ENCODE results near the gene PRR11. TPM values are rescaled to one million over a fixed set of nuclear protein-coding genes. Genes with fewer than 3 reads are reported as not detected.
"Not testable (repeated sequence)": the region's sequence is repeated elsewhere in the genome, so short reads cannot be mapped to it uniquely, and the experiment has no call there.

The PRR11 gene
- total and polyA plus RNA-seq, 2 donors (not counting 1 experiment from before 2014, with no cell fraction given) = 6.1 to 18.9 TPM

DNA sequence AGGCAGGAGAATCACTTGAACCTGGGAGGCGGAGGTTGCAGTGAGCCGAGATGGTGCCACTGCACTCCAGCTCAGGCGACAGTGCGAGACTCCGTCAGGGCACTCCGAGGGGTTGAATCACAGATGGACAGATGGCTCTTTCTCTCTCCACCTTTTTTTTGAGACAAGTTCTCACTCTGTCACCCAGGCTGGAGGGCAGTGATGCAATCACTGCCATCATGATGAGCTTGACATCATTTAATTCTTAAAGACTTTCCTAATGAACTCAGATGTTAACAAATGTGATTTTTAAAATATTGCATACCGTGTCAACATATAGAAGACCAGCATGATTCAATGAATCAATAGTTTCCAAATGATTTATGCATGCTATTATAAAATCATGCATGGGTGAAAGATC is 68.3 kb downstream of the PRR11 start:
- no peak overlapping the region for H3K27ac ChIP-seq (ENCODE audit: insufficient read depth, low read length)
- H3K79me2 ChIP-seq (ENCODE audit: control insufficient read depth, insufficient read depth, low read length) = no peaks in the 10 kb centered on the region
- H2AFZ ChIP-seq (ENCODE audit: low read length) = no peak overlapping the region
- no peaks in the 10 kb centered on the region for H3K9me3 ChIP-seq (ENCODE audit: control insufficient read depth, insufficient read depth, low read depth, low read length)
- H3K4me1 ChIP-seq (ENCODE audit: control insufficient read depth, extremely low read depth, insufficient read depth, low read length) = no peaks in the 10 kb centered on the region
- H3K36me3 ChIP-seq (ENCODE audit: control insufficient read depth, insufficient read depth, low read length) = no peaks in the 10 kb centered on the region
- TF ChIP-seq, protein P1, sequence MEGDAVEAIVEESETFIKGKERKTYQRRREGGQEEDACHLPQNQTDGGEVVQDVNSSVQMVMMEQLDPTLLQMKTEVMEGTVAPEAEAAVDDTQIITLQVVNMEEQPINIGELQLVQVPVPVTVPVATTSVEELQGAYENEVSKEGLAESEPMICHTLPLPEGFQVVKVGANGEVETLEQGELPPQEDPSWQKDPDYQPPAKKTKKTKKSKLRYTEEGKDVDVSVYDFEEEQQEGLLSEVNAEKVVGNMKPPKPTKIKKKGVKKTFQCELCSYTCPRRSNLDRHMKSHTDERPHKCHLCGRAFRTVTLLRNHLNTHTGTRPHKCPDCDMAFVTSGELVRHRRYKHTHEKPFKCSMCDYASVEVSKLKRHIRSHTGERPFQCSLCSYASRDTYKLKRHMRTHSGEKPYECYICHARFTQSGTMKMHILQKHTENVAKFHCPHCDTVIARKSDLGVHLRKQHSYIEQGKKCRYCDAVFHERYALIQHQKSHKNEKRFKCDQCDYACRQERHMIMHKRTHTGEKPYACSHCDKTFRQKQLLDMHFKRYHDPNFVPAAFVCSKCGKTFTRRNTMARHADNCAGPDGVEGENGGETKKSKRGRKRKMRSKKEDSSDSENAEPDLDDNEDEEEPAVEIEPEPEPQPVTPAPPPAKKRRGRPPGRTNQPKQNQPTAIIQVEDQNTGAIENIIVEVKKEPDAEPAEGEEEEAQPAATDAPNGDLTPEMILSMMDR (conservative IDR thresholded peaks at IDR 0.05 in 1 of 2, IDR thresholded peaks at IDR 0.05 in 1 of 2; ENCODE audit: low read depth in 1 of 2, low read length in 2 of 2) = no peak
- no peak for TF ChIP-seq EZH2 (IDR thresholded peaks at IDR 0.05; ENCODE audit: low read length, missing control alignments)
- no peak overlapping the region for H3K4me2 ChIP-seq (ENCODE audit: extremely low read depth, insufficient read depth, low read length)
- no peaks in the 10 kb centered on the region for H4K20me1 ChIP-seq (ENCODE audit: control insufficient read depth, extremely low read depth, insufficient read depth, low read length)
- no peaks in the 10 kb centered on the region for H3K27me3 ChIP-seq (ENCODE audit: control insufficient read depth, insufficient read depth, low read length)
- DNase-seq (ENCODE audit: low read depth in 2 of 2) = no peak
- H3K4me3 ChIP-seq (replicated peaks in 1 of 4; ENCODE audit: control extremely low read depth in 1 of 4, insufficient read depth in 1 of 4, low read depth in 3 of 4, low read length in 4 of 4) = no peak overlapping the region
- H3K9ac ChIP-seq (ENCODE audit: insufficient read depth, low read length) = no peak overlapping the region

DNA sequence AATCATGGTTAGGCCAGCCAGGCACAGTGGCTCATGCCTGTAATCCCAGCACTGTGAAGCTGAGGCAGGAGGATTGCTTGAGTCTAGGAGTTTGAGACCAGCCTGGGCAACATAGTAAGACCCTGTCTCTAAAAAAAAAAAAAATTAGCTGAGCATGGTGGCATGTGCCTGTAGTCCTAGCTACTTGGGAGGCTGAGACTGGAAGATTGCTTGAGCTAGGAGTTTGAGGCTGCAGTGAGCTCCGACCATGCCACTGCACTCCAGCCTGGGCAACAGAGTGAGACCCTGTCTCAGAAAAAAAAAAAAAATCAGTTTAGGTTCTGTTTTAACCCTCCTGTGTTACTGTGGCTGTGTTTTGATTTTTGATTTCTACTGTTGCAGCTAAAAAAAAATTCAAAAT is 73.0 kb downstream of the PRR11 start:
- not testable (repeated sequence) for H3K9ac ChIP-seq (ENCODE audit: insufficient read depth, low read length); H4K20me1 ChIP-seq (ENCODE audit: control insufficient read depth, extremely low read depth, insufficient read depth, low read length); H3K9me3 ChIP-seq (ENCODE audit: control insufficient read depth, insufficient read depth, low read depth, low read length); H3K27me3 ChIP-seq (ENCODE audit: control insufficient read depth, insufficient read depth, low read length); DNase-seq (ENCODE audit: low read depth in 2 of 2); H2AFZ ChIP-seq (ENCODE audit: low read length); H3K27ac ChIP-seq (ENCODE audit: insufficient read depth, low read length); H3K79me2 ChIP-seq (ENCODE audit: control insufficient read depth, insufficient read depth, low read length); H3K4me3 ChIP-seq (replicated peaks in 1 of 4; ENCODE audit: control extremely low read depth in 1 of 4, insufficient read depth in 1 of 4, low read depth in 3 of 4, low read length in 4 of 4); H3K4me2 ChIP-seq (ENCODE audit: extremely low read depth, insufficient read depth, low read length); H3K4me1 ChIP-seq (ENCODE audit: control insufficient read depth, extremely low read depth, insufficient read depth, low read length); H3K36me3 ChIP-seq (ENCODE audit: control insufficient read depth, insufficient read depth, low read length)

DNA sequence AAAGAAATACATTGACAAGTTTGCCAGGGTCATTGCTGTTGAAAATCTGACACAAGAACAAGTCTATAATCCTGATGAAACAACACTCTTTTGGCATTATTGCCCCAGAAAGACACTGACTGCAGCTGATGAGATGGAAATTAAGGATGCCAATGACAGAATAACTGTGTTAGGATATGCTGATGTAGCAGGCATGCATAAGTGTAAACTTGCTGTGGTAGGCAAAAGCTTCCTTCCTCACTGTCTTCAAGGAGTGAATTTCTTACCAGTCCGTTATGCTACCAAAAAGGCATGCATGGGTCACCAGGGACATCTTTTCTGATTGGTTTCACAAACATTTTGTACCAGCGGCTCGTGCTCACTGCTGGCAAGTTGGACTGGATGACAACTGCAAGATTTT is 75.2 kb downstream of the PRR11 start:
- H3K27ac ChIP-seq (ENCODE audit: insufficient read depth, low read length) = no peak overlapping the region
- H3K4me3 ChIP-seq (replicated peaks in 1 of 4; ENCODE audit: control extremely low read depth in 1 of 4, insufficient read depth in 1 of 4, low read depth in 3 of 4, low read length in 4 of 4) = no peak overlapping the region
- no peak for TF ChIP-seq EZH2 (IDR thresholded peaks at IDR 0.05; ENCODE audit: low read length, missing control alignments)
- TF ChIP-seq, protein P1 (conservative IDR thresholded peaks at IDR 0.05 in 1 of 2, IDR thresholded peaks at IDR 0.05 in 1 of 2; ENCODE audit: low read depth in 1 of 2, low read length in 2 of 2) = no peak
- no peak overlapping the region for H3K4me2 ChIP-seq (ENCODE audit: extremely low read depth, insufficient read depth, low read length)
- no peaks in the 10 kb centered on the region for H3K27me3 ChIP-seq (ENCODE audit: control insufficient read depth, insufficient read depth, low read length)
- no peaks in the 10 kb centered on the region for H4K20me1 ChIP-seq (ENCODE audit: control insufficient read depth, extremely low read depth, insufficient read depth, low read length)
- no peaks in the 10 kb centered on the region for H3K9me3 ChIP-seq (ENCODE audit: control insufficient read depth, insufficient read depth, low read depth, low read length)
- no peak overlapping the region for H2AFZ ChIP-seq (ENCODE audit: low read length)
- no peaks in the 10 kb centered on the region for H3K36me3 ChIP-seq (ENCODE audit: control insufficient read depth, insufficient read depth, low read length)
- H3K79me2 ChIP-seq (ENCODE audit: control insufficient read depth, insufficient read depth, low read length) = no peaks in the 10 kb centered on the region
- no peak for DNase-seq (ENCODE audit: low read depth in 2 of 2)
- H3K9ac ChIP-seq (ENCODE audit: insufficient read depth, low read length) = no peak overlapping the region
- no peaks in the 10 kb centered on the region for H3K4me1 ChIP-seq (ENCODE audit: control insufficient read depth, extremely low read depth, insufficient read depth, low read length)

Data from fibroblast of lung (primary cell).